NCI-H2171 treated with DMSO at 0.1 percent for 48 hours (cell line): ENCODE measurements around the gene SPIN1.

Experiments used
- DNase-seq: peaks from one replicate; lab custom pipeline; 2025; lab: John Stamatoyannopoulos, UW

SPIN1 gene

GRCh38 chr9:88498880-88499279 is 110.6 kb downstream of the SPIN1 start:
- no peak for DNase-seq

- DNase-seq: no peak
Measured at GRCh38 chr9:88501086-88501485, 112.8 kb downstream of the SPIN1 start.

GRCh38 chr9:88502552-88503034 is 114.3 kb downstream of the SPIN1 start:
- DNase-seq: no peak

- DNase-seq: no peak
Measured at GRCh38 chr9:88503081-88503844, 115.0 kb downstream of the SPIN1 start.

- no peak for DNase-seq
Measured at GRCh38 chr9:88503845-88504764, 115.9 kb downstream of the SPIN1 start.

GRCh38 chr9:88508326-88508725 is 120.1 kb downstream of the SPIN1 start:
- DNase-seq: no peak

- no peak for DNase-seq
Measured at GRCh38 chr9:88511906-88512305, 123.7 kb downstream of the SPIN1 start.

GRCh38 chr9:88514247-88514646 is 126.0 kb downstream of the SPIN1 start:
- no peak for DNase-seq

- DNase-seq: no peak
Measured at GRCh38 chr9:88521308-88521707, 133.1 kb downstream of the SPIN1 start.

- DNase-seq: no peak
Measured at GRCh38 chr9:88522360-88522759, 134.1 kb downstream of the SPIN1 start.

- no peak for DNase-seq
Measured at GRCh38 chr9:88523056-88523455, 134.8 kb downstream of the SPIN1 start.

GRCh38 chr9:88524911-88525310 is 136.7 kb downstream of the SPIN1 start:
- DNase-seq: no peak

GRCh38 chr9:88527618-88528017 is 139.4 kb downstream of the SPIN1 start:
- no peak for DNase-seq
